Hippocampal formation (tissue), 2 donors: ENCODE data around the gene KIF17.
"Not testable (repeated sequence)": the region's sequence is repeated elsewhere in the genome, so short reads cannot be mapped to it uniquely, and the experiment has no call there.

Source experiments
- DNase-seq, 2 donors: peaks; one replicate each; lab custom pipeline; 2025; lab: John Stamatoyannopoulos, UW

Gene KIF17

GRCh38 chr1:20686883-20687725 is 30.7 kb downstream of the KIF17 start:
- no peak for DNase-seq

DNA sequence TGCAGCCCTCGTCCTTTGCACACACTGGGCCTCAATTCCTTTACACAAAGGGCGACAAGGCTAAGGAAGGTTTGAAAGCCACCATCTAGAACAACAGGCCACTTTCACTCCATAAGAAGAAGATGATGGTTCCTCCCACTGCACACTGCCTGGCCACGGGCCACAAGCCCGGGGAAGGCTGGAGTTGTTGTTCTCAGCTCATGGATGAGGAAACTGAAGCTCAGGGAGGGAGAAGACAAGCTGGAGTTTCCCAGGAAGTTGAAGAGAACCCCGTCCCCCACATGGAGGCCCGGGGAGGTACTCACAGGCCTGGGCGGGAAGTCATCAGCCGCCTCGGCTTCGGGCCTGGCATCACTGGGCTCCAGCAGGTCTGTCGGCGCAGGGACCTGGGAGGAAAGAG is 32.1 kb downstream of the KIF17 start:
- peak in 1 of 2 donors; percentile 31 for DNase-seq

GRCh38 chr1:20685099-20685662 is 32.6 kb downstream of the KIF17 start:
- DNase-seq = peak in 1 of 2 donors; percentile 31

DNA sequence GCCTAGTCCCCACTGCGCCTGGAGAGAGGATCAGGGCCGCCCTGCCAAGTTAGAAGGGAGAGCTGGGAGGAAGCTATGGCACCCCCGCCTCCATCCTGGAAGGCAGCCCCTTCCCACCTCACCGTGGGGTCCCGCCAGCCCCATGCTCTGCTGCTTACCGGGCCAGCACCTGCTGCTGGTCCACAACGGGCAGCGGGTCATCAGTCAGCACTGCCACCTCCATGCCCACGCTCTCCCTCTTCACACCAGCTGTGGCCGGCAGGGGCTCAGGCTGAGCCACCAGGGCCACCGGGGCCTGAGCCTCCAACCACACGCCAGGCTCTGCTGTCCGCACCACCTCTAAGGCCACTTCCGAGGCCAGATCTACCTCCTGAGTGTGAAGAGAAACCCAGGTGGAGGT is 33.2 kb downstream of the KIF17 start:
- no peak for DNase-seq

DNA sequence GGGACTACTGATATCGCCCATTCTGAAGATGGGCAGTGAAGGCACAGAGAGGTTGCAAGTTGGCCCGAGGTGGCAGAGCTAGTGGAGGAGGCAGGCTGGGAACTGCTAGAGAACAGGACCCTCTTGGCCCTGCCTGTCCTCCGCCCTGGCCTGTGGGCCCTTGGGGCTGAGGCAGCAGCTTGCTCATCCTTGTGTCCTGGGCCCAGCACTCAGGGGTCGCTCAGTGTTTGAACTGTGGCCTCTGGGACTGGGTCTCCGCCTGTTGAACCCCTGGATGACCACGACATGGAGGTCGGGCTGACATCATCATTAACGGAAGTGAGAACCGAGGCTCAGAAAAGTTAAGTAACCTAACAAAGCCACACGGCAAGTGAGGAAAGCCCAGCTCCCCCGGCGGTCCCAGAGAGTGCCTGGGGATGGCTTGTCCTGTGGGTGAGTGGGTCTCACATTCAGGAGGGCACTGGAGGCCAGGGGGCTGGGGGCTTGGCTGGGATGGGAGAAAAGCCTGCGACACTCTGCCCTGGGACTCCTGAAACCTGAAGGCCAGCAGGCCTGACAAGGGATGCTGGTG is 33.7 kb downstream of the KIF17 start:
- DNase-seq = no peak

- no peak for DNase-seq
Observed at GRCh38 chr1:20683614-20684013, 34.2 kb downstream of the KIF17 start.

DNA sequence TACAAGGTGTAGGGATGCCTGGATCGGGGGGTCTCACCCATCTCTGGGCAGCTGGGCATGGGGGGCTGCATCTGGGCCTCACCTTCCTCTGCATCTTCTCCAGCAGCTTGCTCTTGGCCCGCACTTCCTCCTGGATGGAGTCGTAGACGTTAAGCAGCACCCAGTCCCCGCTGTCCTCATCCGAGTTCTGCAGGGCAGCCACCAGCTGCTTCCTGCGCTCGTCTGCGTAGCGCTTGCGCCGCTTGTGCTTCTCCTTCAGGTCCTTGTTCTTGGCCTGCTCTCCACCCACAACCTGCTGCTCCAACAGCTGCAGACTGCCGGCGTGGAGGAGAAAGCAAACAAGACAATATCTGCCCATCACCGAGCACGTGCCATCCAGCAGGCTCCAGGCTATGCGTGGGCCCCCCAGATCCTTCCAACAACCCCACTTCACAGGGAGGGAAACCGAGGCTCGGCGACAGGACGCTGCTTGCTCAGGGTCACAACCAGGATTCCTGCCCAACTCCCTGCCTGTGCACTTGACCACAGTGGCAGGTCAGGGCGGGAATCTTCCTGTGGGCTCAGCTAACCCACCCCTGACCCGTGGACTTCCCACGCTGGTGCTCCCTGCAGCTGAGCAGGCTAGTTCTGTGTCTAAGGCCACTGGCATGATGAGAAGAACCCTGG is 35.1 kb downstream of the KIF17 start:
- peak in 1 of 2 donors; percentile 28 for DNase-seq

DNA sequence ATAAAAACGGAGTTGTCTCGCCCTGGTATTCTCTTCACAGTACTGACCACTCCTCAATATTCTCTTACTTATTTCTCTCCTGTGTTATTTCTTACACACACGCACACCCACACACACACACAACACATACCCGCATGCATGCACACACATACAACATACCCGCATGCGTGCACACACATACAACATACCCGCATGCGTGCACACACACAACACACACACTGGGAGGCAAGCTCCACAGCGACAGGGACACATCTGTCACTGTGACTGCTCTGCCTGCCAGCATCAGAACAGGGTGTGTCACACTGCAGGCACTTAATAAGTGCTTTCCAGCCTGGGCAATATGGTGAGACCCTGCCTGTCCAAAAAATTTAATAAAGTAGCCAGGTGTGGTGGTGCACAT is 35.8 kb downstream of the KIF17 start:
- no peak for DNase-seq

DNA sequence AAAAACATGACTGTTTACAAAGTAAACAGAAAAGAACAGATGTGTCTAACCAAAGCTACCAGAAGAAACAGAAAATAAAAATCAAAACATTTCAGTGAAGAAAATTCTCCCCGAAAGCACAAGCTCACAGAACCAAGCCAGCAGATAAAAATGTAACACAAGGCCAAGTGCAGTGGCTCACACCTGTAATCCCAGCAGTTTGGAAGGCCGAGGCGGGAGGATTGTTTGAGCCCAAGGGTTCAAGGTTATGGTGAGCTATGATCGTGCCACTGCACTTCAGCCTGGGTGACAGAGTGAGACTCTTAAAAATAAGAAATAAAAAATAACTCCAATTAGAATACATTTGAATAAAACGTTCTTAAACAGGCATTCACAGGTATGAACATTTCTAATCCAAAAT is 37.5 kb downstream of the KIF17 start:
- no peak for DNase-seq

DNA sequence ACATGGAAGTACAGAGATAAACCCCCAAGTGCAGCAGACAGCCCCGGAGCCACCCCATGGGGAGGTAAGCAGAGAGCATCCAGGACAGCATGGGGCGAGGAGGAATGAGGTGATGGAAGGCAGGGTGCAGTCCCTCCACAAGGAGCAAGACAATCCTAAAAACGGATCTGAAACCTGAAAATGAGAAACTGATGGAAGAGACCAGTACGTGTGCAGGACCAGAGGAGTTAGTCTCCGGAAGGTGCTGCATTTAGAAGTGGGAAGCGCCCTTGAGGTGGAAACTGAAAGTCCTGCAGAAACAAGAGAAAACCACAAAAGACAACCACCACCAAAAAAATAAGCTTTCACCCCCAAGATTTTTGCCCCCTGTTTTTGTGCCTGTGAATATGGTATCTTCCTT is 39.2 kb downstream of the KIF17 start:
- DNase-seq = no peak

- DNase-seq = not testable (repeated sequence)
Observed at GRCh38 chr1:20673626-20674025, 44.2 kb downstream of the KIF17 start.

- no peak for DNase-seq
Observed at GRCh38 chr1:20672265-20672632, 45.6 kb downstream of the KIF17 start.

- no peak for DNase-seq
Observed at GRCh38 chr1:20670936-20671335, 46.9 kb downstream of the KIF17 start.

- no peak for DNase-seq
Observed at GRCh38 chr1:20668581-20668980, 49.2 kb downstream of the KIF17 start.

GRCh38 chr1:20666804-20667203 is 51.0 kb downstream of the KIF17 start:
- DNase-seq = no peak

GRCh38 chr1:20666146-20666545 is 51.7 kb downstream of the KIF17 start:
- no peak for DNase-seq

DNA sequence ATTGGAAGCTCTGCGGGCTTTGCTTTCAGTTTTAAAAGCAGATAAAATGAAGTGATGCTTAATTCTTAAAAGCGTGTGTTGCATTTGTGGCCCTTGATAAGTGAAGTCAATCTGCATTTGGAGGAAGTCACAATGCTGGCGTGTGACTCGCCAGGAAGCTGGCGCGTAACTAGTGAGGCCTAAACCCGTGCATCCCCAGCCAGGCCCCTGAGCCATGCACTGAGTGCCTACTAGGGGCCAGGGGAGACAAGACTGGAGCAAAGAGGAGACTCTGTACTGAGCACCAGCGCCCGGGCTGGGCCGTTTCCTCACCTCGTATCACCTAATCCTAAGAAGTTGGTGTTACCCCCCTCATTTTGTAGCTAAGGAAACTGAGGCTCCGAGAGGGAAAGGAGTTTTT is 52.1 kb downstream of the KIF17 start:
- DNase-seq = no peak

- no peak for DNase-seq
Observed at GRCh38 chr1:20663969-20664715, 53.7 kb downstream of the KIF17 start.

GRCh38 chr1:20663365-20663764 is 54.4 kb downstream of the KIF17 start:
- no peak for DNase-seq

DNA sequence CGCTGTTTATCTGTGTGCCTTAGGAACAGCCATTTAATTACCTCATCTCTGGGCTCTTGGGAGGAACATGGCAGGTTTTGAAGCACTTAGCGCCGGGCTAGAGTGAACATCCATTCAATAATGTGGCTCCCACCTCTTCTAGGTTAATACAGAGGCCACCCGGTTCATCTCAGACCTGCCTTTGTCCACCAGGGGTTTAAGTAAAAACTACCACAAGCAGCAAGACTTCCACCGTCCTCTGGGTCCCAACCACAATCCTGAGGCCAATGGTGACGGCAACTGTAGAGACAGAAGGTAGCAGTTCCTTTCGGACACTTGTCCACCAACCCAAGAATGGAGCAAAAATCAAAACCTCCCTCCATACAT is 55.7 kb downstream of the KIF17 start:
- DNase-seq = no peak

DNA sequence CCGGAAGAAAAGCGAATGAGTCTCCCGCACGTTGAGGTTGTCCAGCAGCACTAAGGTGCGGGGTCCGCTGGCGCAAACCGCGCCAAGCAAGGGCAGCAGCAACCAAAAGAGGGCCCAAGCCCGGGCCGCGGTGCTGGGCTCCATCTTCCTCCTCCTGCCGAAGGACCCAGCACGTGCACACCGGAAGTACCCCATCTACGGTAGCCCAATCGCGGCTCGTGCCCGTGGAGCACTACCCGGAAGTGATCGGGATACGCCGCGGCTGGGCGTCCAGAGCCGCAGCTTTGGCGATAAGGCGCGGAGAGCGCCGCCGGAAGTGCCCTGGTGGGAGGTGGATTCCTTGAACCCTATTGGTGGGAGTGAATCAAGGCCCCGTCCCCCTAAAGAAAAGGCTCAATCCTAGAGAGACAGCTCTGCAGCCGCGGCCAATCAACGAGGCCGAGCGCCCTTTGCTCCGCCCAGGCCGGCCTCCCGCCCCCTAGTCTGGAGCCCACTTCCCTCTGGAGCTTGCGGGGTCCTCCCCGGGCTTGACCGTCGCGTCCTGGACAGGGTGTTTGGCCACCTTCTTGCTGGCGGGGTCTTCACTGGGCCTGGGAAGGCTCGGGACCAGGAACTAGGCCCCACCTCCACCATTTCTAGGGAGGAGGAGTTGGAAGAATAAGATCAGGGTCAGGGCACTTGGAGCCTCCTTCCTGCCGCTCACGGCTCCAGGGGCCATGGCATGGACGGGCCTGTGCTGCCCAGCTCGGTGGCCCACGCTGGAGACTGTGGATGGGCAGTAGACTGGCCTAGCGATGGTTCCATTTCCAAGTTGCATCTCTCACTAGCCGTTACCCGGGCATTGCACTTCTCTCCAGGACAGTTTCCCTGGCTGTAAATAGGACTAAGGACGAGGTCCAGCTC is 56.3 kb downstream of the KIF17 start, which contains the start of gene DDOST:
Gene DDOST, minus strand, starts transcription at position 163 of the 903 bp plus-strand sequence. Its CDS starts 19 bp downstream, at position 144.
- DNase-seq = peak; percentile 97 to 98
